ENCODE data around the gene RBM15B. TPM values are rescaled to one million over a fixed set of nuclear protein-coding genes. Genes with fewer than 3 reads are reported as not detected.

The RBM15B gene
- total RNA-seq, 2 experiments from 2014 or later: 29.1 to 29.2 TPM

GRCh38 chr3:51401735-51402134 lies 10.7 kb downstream of the RBM15B start:
- peaks cover 83% of the 10 kb centered on the region for H3K36me3 Mint-ChIP-seq (ENCODE audit: low read depth)
- ATAC-seq (ENCODE audit: poor library complexity) (no peak), DNase-seq (peak in 1 of 14 experiments; percentile 50)
- no peak overlapping the region for H3K27ac ChIP-seq (ENCODE audit: low read depth in 1 of 2, low read length in 2 of 2)
- H3K27me3 ChIP-seq (ENCODE audit: control insufficient read depth in 1 of 2, insufficient read depth in 2 of 2, low read length in 2 of 2): no peaks in the 10 kb centered on the region
- peaks cover 33% of the 10 kb centered on the region for H3K4me1 Mint-ChIP-seq (ENCODE audit: low read depth)
- POLR2A ChIA-PET: interaction anchor here (1.1 kb wide), 1 partner anchor 8 kb away, joined by 3 read pairs; no protein-coding TSS in a partner anchor
- peaks cover 10% of the 10 kb centered on the region for H3K4me1 ChIP-seq (ENCODE audit: insufficient read depth, low read length)
- intact Hi-C loops (cut with DNase I, micrococcal nuclease): no loop called here
- TF ChIP-seq CTCF (IDR thresholded peaks at IDR 0.05): no peak
- peaks cover 80% of the 10 kb centered on the region for H3K36me3 ChIP-seq (ENCODE audit: insufficient read depth, low read length)
- H3K27me3 Mint-ChIP-seq: no peaks in the 10 kb centered on the region
- H3K4me3 ChIP-seq (ENCODE audit: low read length): no peak overlapping the region
- H3K9me3 Mint-ChIP-seq: no peaks in the 10 kb centered on the region
- H3K27ac Mint-ChIP-seq: peak overlapping the region; percentile 69
- H3K9me3 ChIP-seq (ENCODE audit: control insufficient read depth in 1 of 2, insufficient read depth in 1 of 2, low read length in 2 of 2): no peaks in the 10 kb centered on the region
- CTCF ChIA-PET: interaction anchor here (1.0 to 1.2 kb wide), 2 partner anchors 13 to 33 kb away, joined by 3 read pairs; no protein-coding TSS in a partner anchor
- H3K4me3 Mint-ChIP-seq: no peak overlapping the region

- ATAC-seq (ENCODE audit: poor library complexity) (no peak), DNase-seq (no peak)
- H3K27ac ChIP-seq (ENCODE audit: low read depth in 1 of 2, low read length in 2 of 2): peak overlapping the region in 1 of 2 donors; percentile 3
- peaks cover 3% of the 10 kb centered on the region for H3K4me1 ChIP-seq (ENCODE audit: insufficient read depth, low read length)
- H3K27me3 ChIP-seq (ENCODE audit: control insufficient read depth in 1 of 2, insufficient read depth in 2 of 2, low read length in 2 of 2): no peaks in the 10 kb centered on the region
- intact Hi-C loops (cut with DNase I, micrococcal nuclease): no loop called here
- no peaks in the 10 kb centered on the region for H3K9me3 Mint-ChIP-seq
- H3K36me3 ChIP-seq (ENCODE audit: insufficient read depth, low read length): peaks cover 75% of the 10 kb centered on the region
- peaks cover 37% of the 10 kb centered on the region for H3K4me1 Mint-ChIP-seq (ENCODE audit: low read depth)
- no peak overlapping the region for H3K4me3 ChIP-seq (ENCODE audit: low read length)
- H3K36me3 Mint-ChIP-seq (ENCODE audit: low read depth): peaks cover 80% of the 10 kb centered on the region
- no peak for TF ChIP-seq CTCF (IDR thresholded peaks at IDR 0.05)
- ChIA-PET POLR2A (interaction anchor here (1.6 kb wide), 1 partner anchor 19 kb away, joined by 5 read pairs; the partner anchor contains the start of gene MANF), CTCF (interaction anchor here (1.1 kb wide), 1 partner anchor 98 kb away, joined by 3 read pairs; no protein-coding TSS in a partner anchor)
- no peak overlapping the region for H3K4me3 Mint-ChIP-seq
- H3K27me3 Mint-ChIP-seq: no peaks in the 10 kb centered on the region
- no peaks in the 10 kb centered on the region for H3K9me3 ChIP-seq (ENCODE audit: control insufficient read depth in 1 of 2, insufficient read depth in 1 of 2, low read length in 2 of 2)
- H3K27ac Mint-ChIP-seq: peak overlapping the region; percentile 52
These were observed 12.6 kb downstream of the RBM15B start for GRCh38 chr3:51403675-51404074.

GRCh38 chr3:51408021-51408420 lies 16.9 kb downstream of the RBM15B start:
- Mint-ChIP-seq H3K36me3 (ENCODE audit: low read depth) (peaks cover 78% of the 10 kb centered on the region), H3K4me1 (ENCODE audit: low read depth) (peaks cover 35% of the 10 kb centered on the region), H3K9me3 (no peaks in the 10 kb centered on the region), H3K4me3 (no peak overlapping the region), H3K27ac (peak overlapping the region; percentile 12), H3K27me3 (no peaks in the 10 kb centered on the region)
- ATAC-seq (ENCODE audit: poor library complexity) (no peak), DNase-seq (no peak)
- H3K4me3 ChIP-seq (ENCODE audit: low read length): no peak overlapping the region
- H3K9me3 ChIP-seq (ENCODE audit: control insufficient read depth in 1 of 2, insufficient read depth in 1 of 2, low read length in 2 of 2): no peaks in the 10 kb centered on the region
- peaks cover 78% of the 10 kb centered on the region for H3K36me3 ChIP-seq (ENCODE audit: insufficient read depth, low read length)
- POLR2A ChIA-PET: no interaction called here
- TF ChIP-seq CTCF (IDR thresholded peaks at IDR 0.05): no peak
- CTCF ChIA-PET: interaction anchor here (2.1 kb wide), 1 partner anchor 19 kb away, joined by 5 read pairs; no protein-coding TSS in a partner anchor
- peaks cover 3% of the 10 kb centered on the region for H3K4me1 ChIP-seq (ENCODE audit: insufficient read depth, low read length)
- H3K27me3 ChIP-seq (ENCODE audit: control insufficient read depth in 1 of 2, insufficient read depth in 2 of 2, low read length in 2 of 2): no peaks in the 10 kb centered on the region
- intact Hi-C loops (cut with DNase I, micrococcal nuclease): no loop called here
- no peak overlapping the region for H3K27ac ChIP-seq (ENCODE audit: low read depth in 1 of 2, low read length in 2 of 2)

Measured in CD4-positive, alpha-beta T cell (primary cell).